ENCODE results near the gene CADPS.

CADPS gene

GRCh38 chr3:62436785-62437184 lies 438.4 kb downstream of the CADPS start:
- H3K4me1 Mint-ChIP-seq (ENCODE audit: low read depth), result no peaks in the 10 kb centered on the region
- H3K27me3 Mint-ChIP-seq, result peaks cover 9% of the 10 kb centered on the region
- no peaks in the 10 kb centered on the region for H3K36me3 Mint-ChIP-seq (ENCODE audit: low read depth)
- H3K27ac Mint-ChIP-seq, result no peak overlapping the region
- H3K4me3 Mint-ChIP-seq, result no peak overlapping the region
- H3K9me3 Mint-ChIP-seq, result no peaks in the 10 kb centered on the region

DNA sequence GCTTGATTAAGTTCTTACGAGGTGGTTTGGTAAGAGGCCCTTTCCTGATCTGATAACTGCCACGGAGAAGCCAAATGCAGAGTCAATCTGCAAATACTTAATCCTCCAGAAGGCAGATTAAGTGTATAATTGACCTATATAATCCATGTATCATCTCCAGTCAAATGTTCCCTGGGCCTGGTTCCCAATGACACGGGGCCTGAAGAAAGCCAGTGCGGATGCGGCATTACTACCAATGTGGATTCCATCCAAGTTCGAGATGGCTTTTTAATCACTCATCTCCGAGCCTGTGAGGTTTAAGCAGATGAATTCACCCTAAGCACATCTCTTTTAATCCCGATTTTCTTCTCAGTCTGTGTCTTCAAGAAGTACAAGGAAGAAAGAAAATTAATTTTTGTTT lies 441.8 kb downstream of the CADPS start:
- H3K4me1 Mint-ChIP-seq (ENCODE audit: low read depth), result no peaks in the 10 kb centered on the region
- H3K27ac Mint-ChIP-seq, result no peak overlapping the region
- H3K9me3 Mint-ChIP-seq, result no peaks in the 10 kb centered on the region
- peaks cover 17% of the 10 kb centered on the region for H3K27me3 Mint-ChIP-seq
- no peak overlapping the region for H3K4me3 Mint-ChIP-seq
- H3K36me3 Mint-ChIP-seq (ENCODE audit: low read depth), result no peaks in the 10 kb centered on the region

GRCh38 chr3:62421207-62421606 lies 454.0 kb downstream of the CADPS start:
- Mint-ChIP-seq H3K4me3 (no peak overlapping the region), H3K36me3 (ENCODE audit: low read depth) (no peaks in the 10 kb centered on the region), H3K4me1 (ENCODE audit: low read depth) (no peaks in the 10 kb centered on the region), H3K9me3 (no peaks in the 10 kb centered on the region), H3K27ac (no peak overlapping the region), H3K27me3 (no peaks in the 10 kb centered on the region)

DNA sequence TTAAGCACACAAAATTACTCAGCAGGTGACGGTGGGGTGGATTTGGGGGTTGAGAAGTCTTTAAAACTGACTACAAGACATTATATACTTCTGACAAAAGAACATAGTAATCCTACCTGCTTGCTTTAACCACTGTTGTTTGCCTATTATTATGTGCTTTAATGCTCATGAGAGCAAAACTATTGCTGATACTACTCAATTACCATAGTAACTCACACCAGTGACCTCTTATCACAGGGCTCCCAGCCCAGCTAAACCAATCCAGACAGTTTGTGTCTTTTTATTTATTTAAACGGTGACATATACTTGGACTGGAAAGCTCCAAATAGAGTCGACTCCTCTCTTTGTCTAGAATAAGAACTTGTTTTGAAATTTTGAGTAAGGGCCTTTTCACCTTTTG lies 459.1 kb downstream of the CADPS start:
- Mint-ChIP-seq H3K27ac (no peak overlapping the region), H3K4me1 (ENCODE audit: low read depth) (no peaks in the 10 kb centered on the region), H3K27me3 (no peaks in the 10 kb centered on the region), H3K9me3 (no peaks in the 10 kb centered on the region), H3K36me3 (ENCODE audit: low read depth) (no peaks in the 10 kb centered on the region), H3K4me3 (no peak overlapping the region)

DNA sequence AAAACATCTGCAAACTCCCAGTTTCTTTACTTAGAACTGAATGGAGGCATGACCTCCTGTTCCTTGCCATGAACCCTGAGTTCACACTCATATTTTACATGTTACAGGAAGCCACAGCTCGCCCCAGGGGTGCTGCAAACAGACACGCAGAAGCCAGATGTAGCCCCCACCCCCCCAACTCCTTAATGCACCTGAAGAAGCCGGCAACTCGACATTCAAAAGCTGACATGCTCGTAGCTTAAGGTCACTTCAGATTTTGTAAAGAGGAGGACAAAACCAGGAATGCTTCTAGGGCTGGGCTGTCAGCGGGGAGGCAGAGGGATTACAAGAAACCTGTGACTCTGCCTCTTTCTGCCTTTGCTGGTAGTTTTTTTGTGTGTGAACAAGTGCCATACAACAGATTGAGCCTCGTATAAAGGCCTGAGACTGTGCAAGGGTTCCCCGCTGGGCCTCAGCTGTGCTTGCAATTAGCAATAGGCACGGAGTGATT lies 459.9 kb downstream of the CADPS start:
- Mint-ChIP-seq H3K4me3 (no peak overlapping the region), H3K9me3 (no peaks in the 10 kb centered on the region), H3K27ac (no peak overlapping the region), H3K27me3 (no peaks in the 10 kb centered on the region), H3K4me1 (ENCODE audit: low read depth) (no peaks in the 10 kb centered on the region), H3K36me3 (ENCODE audit: low read depth) (no peaks in the 10 kb centered on the region)

DNA sequence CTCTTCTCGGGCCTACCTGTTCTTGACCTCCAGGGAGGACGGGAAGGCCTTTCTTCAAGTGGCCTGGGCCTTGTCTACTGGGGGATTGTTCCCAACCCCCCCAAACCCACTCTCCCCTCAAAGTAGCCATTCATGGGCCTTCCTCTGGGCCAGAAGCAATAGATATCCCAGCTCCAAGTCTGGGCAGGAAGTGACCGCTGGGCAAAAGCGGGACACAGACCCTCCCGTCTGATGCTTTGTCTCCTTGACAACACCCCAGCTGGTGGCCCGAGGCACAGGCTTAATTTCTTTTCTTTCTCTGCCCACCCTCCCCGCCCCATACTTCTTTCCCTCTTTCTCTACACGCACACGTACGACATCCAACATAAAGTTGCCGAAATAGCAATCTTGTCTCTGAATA lies 460.4 kb downstream of the CADPS start:
- Mint-ChIP-seq H3K36me3 (ENCODE audit: low read depth) (no peaks in the 10 kb centered on the region), H3K27me3 (no peaks in the 10 kb centered on the region), H3K4me1 (ENCODE audit: low read depth) (no peaks in the 10 kb centered on the region), H3K27ac (no peak overlapping the region), H3K9me3 (no peaks in the 10 kb centered on the region), H3K4me3 (no peak overlapping the region)

GRCh38 chr3:62413687-62414086 lies 461.5 kb downstream of the CADPS start:
- no peaks in the 10 kb centered on the region for H3K36me3 Mint-ChIP-seq (ENCODE audit: low read depth)
- no peaks in the 10 kb centered on the region for H3K9me3 Mint-ChIP-seq
- H3K27me3 Mint-ChIP-seq, result no peaks in the 10 kb centered on the region
- H3K27ac Mint-ChIP-seq, result no peak overlapping the region
- no peak overlapping the region for H3K4me3 Mint-ChIP-seq
- no peaks in the 10 kb centered on the region for H3K4me1 Mint-ChIP-seq (ENCODE audit: low read depth)

- H3K27me3 Mint-ChIP-seq, result peaks cover 5% of the 10 kb centered on the region
- H3K9me3 Mint-ChIP-seq, result no peaks in the 10 kb centered on the region
- H3K4me3 Mint-ChIP-seq, result no peak overlapping the region
- H3K36me3 Mint-ChIP-seq (ENCODE audit: low read depth), result no peaks in the 10 kb centered on the region
- H3K27ac Mint-ChIP-seq, result no peak overlapping the region
- no peaks in the 10 kb centered on the region for H3K4me1 Mint-ChIP-seq (ENCODE audit: low read depth)
Observed at GRCh38 chr3:62406945-62407344, 468.3 kb downstream of the CADPS start.

DNA sequence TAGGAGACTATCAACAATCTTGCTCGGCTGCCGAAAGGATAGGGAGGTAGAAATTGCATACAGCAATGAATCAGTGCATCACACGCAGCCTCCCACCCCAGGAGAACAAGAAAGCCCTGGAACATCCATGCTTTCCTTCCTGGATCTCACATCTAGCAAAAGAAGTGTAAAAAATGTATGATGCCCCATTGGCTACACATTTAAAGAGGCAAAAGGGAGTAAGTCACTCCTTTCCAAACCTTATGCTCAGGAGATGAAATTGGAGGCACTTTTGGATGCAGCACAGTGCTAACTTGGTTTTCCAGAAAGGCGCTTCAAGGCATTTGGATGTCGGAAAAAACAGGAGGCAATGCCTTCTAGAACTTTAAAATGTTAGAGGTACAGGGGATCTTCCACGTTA lies 469.6 kb downstream of the CADPS start:
- no peaks in the 10 kb centered on the region for H3K9me3 Mint-ChIP-seq
- no peaks in the 10 kb centered on the region for H3K4me1 Mint-ChIP-seq (ENCODE audit: low read depth)
- no peaks in the 10 kb centered on the region for H3K36me3 Mint-ChIP-seq (ENCODE audit: low read depth)
- no peak overlapping the region for H3K27ac Mint-ChIP-seq
- H3K4me3 Mint-ChIP-seq, result no peak overlapping the region
- H3K27me3 Mint-ChIP-seq, result peaks cover 5% of the 10 kb centered on the region

- no peaks in the 10 kb centered on the region for H3K9me3 Mint-ChIP-seq
- no peak overlapping the region for H3K4me3 Mint-ChIP-seq
- no peak overlapping the region for H3K27ac Mint-ChIP-seq
- H3K4me1 Mint-ChIP-seq (ENCODE audit: low read depth), result no peaks in the 10 kb centered on the region
- no peaks in the 10 kb centered on the region for H3K36me3 Mint-ChIP-seq (ENCODE audit: low read depth)
- H3K27me3 Mint-ChIP-seq, result peaks cover 5% of the 10 kb centered on the region
Observed at GRCh38 chr3:62405135-62405534, 470.1 kb downstream of the CADPS start.

DNA sequence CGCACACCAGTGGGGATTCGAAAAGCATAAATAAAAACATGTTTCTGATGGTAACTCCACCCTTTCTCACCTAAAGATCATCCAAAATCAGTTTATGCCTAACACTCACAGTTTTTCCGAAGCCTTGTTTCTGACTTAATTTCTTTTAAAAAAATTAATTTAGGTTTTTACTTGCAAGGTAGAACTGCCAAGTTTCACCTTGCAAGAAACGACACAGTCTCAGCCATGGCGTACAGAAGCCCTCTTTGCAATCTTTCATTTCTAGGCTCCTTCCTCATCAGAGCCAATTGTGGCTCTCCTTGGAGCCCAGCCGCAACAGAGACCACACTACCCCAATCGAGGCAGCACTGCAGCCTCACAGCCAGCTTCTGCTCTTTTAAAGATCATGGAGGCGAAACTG lies 470.9 kb downstream of the CADPS start:
- Mint-ChIP-seq H3K36me3 (ENCODE audit: low read depth) (no peaks in the 10 kb centered on the region), H3K27ac (no peak overlapping the region), H3K27me3 (peaks cover 5% of the 10 kb centered on the region), H3K4me1 (ENCODE audit: low read depth) (no peaks in the 10 kb centered on the region), H3K9me3 (no peaks in the 10 kb centered on the region), H3K4me3 (no peak overlapping the region)

GRCh38 chr3:62403765-62404164 lies 471.5 kb downstream of the CADPS start:
- H3K27ac Mint-ChIP-seq, result no peak overlapping the region
- no peaks in the 10 kb centered on the region for H3K4me1 Mint-ChIP-seq (ENCODE audit: low read depth)
- H3K36me3 Mint-ChIP-seq (ENCODE audit: low read depth), result no peaks in the 10 kb centered on the region
- no peak overlapping the region for H3K4me3 Mint-ChIP-seq
- no peaks in the 10 kb centered on the region for H3K9me3 Mint-ChIP-seq
- H3K27me3 Mint-ChIP-seq, result peaks cover 5% of the 10 kb centered on the region

- Mint-ChIP-seq H3K36me3 (ENCODE audit: low read depth) (no peaks in the 10 kb centered on the region), H3K4me3 (no peak overlapping the region), H3K27ac (no peak overlapping the region), H3K4me1 (ENCODE audit: low read depth) (no peaks in the 10 kb centered on the region), H3K27me3 (peaks cover 26% of the 10 kb centered on the region), H3K9me3 (peaks cover 7% of the 10 kb centered on the region)
Observed at GRCh38 chr3:62392626-62393292, 482.5 kb downstream of the CADPS start.

DNA sequence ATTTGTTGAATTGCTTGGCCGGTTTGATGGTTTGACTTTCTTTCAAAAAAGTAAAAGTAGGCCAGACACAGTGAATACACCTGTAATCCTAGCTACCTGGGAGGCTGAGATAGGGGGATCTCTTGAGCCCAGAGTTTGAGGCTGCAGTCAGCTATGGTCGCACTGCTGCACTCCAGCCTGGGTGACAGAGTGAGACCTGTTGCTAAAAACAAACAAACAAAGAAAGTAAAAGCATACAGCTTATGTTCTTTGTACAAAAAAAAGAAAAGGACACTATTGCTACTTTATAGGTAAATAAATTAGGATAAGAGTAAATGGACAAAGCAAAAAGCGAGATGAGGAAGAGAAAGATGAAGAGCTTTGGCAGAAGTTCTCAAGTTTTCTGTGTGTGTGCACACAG lies 488.0 kb downstream of the CADPS start:
- peaks cover 14% of the 10 kb centered on the region for H3K27me3 Mint-ChIP-seq
- H3K27ac Mint-ChIP-seq, result no peak overlapping the region
- H3K36me3 Mint-ChIP-seq (ENCODE audit: low read depth), result no peaks in the 10 kb centered on the region
- H3K9me3 Mint-ChIP-seq, result peaks cover 3% of the 10 kb centered on the region
- no peaks in the 10 kb centered on the region for H3K4me1 Mint-ChIP-seq (ENCODE audit: low read depth)
- H3K4me3 Mint-ChIP-seq, result no peak overlapping the region

DNA sequence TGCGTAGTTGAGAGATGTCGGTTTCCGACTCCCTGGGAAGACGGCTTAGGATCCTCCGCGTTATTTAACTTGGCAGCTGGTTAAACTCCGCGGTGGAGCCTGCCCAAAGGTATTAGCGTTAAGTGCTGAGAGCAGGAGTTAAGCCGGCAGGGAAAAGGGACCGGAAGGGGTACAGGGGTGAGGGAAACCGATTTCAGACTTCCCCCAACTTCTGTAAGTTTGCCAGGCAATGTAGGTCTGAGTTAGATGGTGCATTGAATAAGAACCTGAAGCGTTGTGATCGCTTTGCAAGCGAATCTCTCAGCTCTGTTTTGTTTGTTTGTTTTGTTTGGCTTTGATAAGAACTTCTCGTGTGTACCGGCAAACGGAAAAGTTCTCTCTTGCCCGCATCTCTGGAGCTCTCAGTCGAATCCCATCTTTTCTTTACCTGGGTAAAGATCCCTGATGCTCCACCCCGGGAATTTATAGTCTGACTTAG lies 495.9 kb downstream of the CADPS start:
- Mint-ChIP-seq H3K4me1 (ENCODE audit: low read depth) (no peaks in the 10 kb centered on the region), H3K4me3 (no peak overlapping the region), H3K27ac (no peak overlapping the region), H3K36me3 (ENCODE audit: low read depth) (no peaks in the 10 kb centered on the region), H3K9me3 (no peaks in the 10 kb centered on the region), H3K27me3 (peaks cover 68% of the 10 kb centered on the region)

DNA sequence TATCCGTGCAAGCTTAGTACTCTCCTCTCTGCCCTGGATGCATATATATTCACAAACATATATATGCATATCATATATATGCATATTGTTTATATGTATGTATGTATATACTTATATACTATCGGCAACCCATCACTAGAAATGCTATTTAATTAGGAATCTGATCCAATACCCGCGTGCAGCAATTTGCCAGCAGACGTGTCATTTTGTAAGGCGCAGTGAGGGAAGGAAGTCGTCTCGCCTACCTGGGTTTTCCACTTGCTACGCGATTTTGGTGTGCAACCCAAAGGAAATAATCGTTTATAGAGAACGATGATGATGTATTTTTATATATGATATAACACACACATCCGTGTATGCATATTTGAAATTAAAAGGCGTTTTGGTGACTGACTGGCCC lies 496.3 kb downstream of the CADPS start:
- no peak overlapping the region for H3K27ac Mint-ChIP-seq
- H3K4me1 Mint-ChIP-seq (ENCODE audit: low read depth), result no peaks in the 10 kb centered on the region
- no peaks in the 10 kb centered on the region for H3K36me3 Mint-ChIP-seq (ENCODE audit: low read depth)
- H3K4me3 Mint-ChIP-seq, result no peak overlapping the region
- H3K27me3 Mint-ChIP-seq, result peaks cover 72% of the 10 kb centered on the region
- H3K9me3 Mint-ChIP-seq, result no peaks in the 10 kb centered on the region

Data from stimulated activated naive CD8-positive, alpha-beta T cell treated with anti-CD3 and anti-CD28 coated beads, Interleukin-15, Interleukin-2, amounts not matched to agents 100 ng/mL and 50 ng/mL, for 24 hours (primary cell).